Bronchial epithelial cell (primary cell): ENCODE results near the gene MAPKAPK3. TPM values are rescaled to one million over a fixed set of nuclear protein-coding genes. Genes with fewer than 3 reads are reported as not detected.

Source experiments
- DNase-seq: peaks from one replicate; pipeline ENCODE4 v3.0.0-alpha.2; 2010; ENCODE audit warnings: low read depth
- FAIRE-seq: peaks from 2 replicates; lab custom pipeline; 2011; peaks lifted over from hg19 to GRCh38; lab: Jason Lieb, UNC
- H3K27me3 ChIP-seq: 2 replicates; pipeline ENCODE4 v1.5.1; 2011; ENCODE audit warnings: low read length; ENCODE audit not compliant: control insufficient read depth, insufficient read depth
- H3K36me3 ChIP-seq: 2 replicates; pipeline ENCODE4 v1.5.1; 2011; ENCODE audit warnings: low read length; ENCODE audit not compliant: control insufficient read depth, insufficient read depth
- H3K4me3 ChIP-seq: 2 replicates; pipeline ENCODE4 v1.5.1; 2011; ENCODE audit warnings: mild to moderate bottlenecking, low read depth, low read length, control low read depth
- CTCF ChIP-seq: IDR thresholded peaks from 2 replicates; pipeline ENCODE4 v1.5.1; 2011; ENCODE audit warnings: mild to moderate bottlenecking, moderate library complexity, low read length, control low read depth, inconsistent platforms; ENCODE audit not compliant: insufficient read depth, severe bottlenecking
- total RNA-seq: library from RNA; depleted of rRNA; stranded (reverse); fragments of >200 nt; gene quantifications from 2 replicates; pipeline ENCODE4 v1.2.1, GENCODE V29; 2014

MAPKAPK3 gene
- total RNA-seq, 1 donor from 2014 or later, result 47.1 TPM

DNA sequence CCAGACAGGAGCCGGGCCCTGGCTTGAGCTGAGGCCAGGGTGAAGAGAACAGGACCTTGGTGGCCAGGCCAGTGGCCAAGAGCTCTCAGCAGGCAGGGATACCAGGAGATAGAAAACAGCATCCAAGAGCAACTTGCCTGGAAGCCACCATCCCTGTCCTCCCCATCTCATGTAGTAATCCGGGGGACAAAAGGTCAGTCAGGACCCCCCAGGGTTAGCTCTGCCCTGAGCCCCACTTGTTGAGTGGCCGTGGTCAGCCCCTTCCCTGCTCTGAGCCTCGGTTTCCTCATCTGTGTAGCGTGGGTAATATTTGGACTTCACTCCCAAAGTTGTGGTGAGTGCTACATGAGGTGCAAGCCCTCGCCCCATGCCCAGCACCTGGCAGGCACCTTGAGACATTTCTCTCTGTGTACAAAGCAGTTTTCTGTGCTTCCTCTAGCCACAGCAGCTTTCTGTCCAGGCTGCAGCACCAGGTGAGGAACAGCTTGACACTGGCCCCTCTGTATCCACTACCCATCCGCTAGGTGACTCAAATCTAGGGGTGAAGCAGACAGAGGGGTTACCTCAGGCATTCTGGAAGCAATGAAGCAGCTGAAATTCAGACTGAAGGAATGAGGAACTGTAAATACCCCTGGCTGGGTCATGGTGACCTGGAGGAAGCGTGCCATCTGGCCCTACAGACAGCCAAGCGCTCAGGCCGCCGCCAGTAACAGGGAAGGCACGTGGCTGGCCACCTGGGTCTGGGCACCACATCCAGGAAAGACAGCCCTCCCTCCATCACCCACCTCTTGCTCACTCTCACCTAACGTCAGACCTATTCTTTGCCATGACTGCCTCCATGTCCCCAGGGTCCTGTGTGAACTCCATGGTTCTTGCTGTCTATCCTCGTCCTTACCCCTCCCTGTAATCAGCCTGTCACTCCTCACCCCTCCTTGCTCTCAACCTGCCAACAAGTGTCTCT is 12.0 kb upstream of the MAPKAPK3 start:
- TF ChIP-seq CTCF, result no peak
- FAIRE-seq (peak; percentile 76), DNase-seq (no peak)
- Histone ChIP-seq H3K36me3 (peaks cover 9% of the 10 kb centered on the region), H3K27me3 (no peaks in the 10 kb centered on the region), H3K4me3 (no peak overlapping the region)

DNA sequence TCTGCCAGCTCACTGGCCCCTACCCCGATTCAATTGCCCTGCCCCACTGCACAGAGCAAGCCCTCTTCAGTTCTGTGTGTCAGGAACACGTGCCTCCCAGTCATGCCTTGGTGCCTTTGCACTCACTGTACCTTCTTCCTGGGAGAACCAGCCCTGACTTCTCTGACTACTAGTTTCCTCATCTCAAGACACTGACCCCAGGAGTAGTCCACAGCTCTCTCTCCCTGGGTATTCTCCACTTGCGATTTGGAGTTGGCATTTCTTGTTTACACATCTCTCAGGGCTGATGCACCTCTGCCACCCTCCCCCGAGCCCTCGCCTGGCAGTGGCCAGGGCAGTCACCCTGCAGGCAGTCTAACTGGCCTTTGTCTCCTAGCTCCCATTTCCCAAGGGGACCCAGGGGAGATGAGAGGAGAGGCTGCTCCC is 11.0 kb upstream of the MAPKAPK3 start:
- DNase-seq (peak; percentile 50), FAIRE-seq (peak; percentile 73)
- Histone ChIP-seq H3K36me3 (peaks cover 9% of the 10 kb centered on the region), H3K4me3 (no peak overlapping the region), H3K27me3 (no peaks in the 10 kb centered on the region)
- no peak for TF ChIP-seq CTCF

- TF ChIP-seq CTCF, result no peak
- peaks cover 9% of the 10 kb centered on the region for H3K36me3 ChIP-seq
- H3K27me3 ChIP-seq, result no peaks in the 10 kb centered on the region
- no peak overlapping the region for H3K4me3 ChIP-seq
- DNase-seq, result no peak
- no peak for FAIRE-seq
These were observed 10.4 kb upstream of the MAPKAPK3 start for GRCh38 chr3:50606596-50606995.

DNA sequence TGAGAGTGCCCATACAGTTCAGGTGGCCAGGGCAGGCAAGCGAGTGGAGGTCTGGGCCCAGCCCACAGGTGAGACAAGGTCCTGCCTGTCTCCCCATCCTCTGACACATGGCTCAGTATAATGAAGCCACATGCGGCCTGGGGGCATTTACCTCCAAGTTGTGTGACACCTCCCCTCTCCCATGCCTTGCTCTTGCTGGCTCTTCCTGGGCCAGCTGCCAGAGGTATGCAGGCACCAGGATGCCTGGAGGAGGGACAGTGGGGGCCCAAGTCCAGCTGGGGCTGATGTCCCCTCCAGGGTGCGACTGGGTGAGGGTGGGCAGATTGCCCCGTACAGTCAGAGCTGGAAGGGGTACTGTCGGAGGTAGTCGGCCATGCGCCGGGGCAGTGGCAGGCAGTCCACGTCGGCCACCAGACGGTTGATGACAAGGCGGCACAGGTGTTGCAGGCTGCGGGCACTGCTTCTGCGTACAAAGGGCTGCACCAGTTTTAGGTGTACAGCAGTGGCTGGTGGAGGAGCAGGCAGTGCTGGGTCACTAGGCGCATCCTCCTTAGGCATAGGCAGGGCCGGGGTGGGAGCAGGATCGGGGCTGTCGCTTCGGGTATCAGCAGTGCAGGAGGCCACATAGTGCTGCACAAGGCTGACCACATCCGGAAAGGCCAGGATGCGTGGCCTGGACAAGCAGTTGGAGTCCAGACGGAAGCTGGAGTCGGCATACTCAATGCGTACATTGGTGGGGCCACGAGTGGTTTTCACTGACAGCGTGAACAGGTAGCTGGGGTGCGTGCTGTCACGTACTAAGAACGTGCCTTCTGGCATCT is 9.5 kb upstream of the MAPKAPK3 start:
- peak; percentile 80 for FAIRE-seq
- DNase-seq, result no peak
- H3K36me3 ChIP-seq, result peaks cover 9% of the 10 kb centered on the region
- no peak overlapping the region for H3K4me3 ChIP-seq
- TF ChIP-seq CTCF, result no peak
- no peaks in the 10 kb centered on the region for H3K27me3 ChIP-seq

DNA sequence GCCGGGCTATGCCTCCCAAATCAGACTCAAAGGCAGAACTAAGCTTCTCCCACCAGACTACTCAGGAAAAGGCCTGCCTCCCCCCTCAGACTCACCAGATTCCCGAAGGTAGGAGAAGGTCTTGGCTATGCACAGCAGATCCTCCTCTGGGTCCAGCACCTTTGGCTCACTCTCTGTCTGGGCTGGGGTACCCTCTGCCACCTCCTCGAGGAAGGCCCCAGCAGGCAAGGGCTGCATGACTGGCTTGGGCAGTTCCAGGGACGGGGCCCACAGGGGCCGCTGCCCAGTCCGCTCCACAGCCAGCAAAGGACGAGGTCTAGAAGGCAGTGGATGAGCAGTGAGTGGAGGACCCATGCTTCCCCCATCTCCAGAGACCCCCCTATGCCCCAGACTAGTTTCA is 8.7 kb upstream of the MAPKAPK3 start:
- Histone ChIP-seq H3K36me3 (peaks cover 9% of the 10 kb centered on the region), H3K4me3 (no peak overlapping the region), H3K27me3 (no peaks in the 10 kb centered on the region)
- no peak for FAIRE-seq
- no peak for TF ChIP-seq CTCF
- no peak for DNase-seq
